GM23248 (cell line): ENCODE measurements around the gene HYI.

Experiments used
- EZH2 ChIP-seq: fragments of 200-600 bp; sonication (generic); IDR thresholded peaks from 2 replicates; pipeline ENCODE4 v1.6.1; 2018; ENCODE audit warnings: antibody characterized with exemption, mild to moderate bottlenecking; ENCODE audit not compliant: insufficient read depth, poor library complexity, severe bottlenecking
- EZH2phosphoT487 ChIP-seq: fragments of 200-600 bp; sonication (generic); IDR thresholded peaks from 2 replicates; pipeline ENCODE4 v1.6.1; 2018; ENCODE audit warnings: antibody characterized with exemption, moderate library complexity, mild to moderate bottlenecking, low read depth; ENCODE audit not compliant: insufficient read depth

DNA sequence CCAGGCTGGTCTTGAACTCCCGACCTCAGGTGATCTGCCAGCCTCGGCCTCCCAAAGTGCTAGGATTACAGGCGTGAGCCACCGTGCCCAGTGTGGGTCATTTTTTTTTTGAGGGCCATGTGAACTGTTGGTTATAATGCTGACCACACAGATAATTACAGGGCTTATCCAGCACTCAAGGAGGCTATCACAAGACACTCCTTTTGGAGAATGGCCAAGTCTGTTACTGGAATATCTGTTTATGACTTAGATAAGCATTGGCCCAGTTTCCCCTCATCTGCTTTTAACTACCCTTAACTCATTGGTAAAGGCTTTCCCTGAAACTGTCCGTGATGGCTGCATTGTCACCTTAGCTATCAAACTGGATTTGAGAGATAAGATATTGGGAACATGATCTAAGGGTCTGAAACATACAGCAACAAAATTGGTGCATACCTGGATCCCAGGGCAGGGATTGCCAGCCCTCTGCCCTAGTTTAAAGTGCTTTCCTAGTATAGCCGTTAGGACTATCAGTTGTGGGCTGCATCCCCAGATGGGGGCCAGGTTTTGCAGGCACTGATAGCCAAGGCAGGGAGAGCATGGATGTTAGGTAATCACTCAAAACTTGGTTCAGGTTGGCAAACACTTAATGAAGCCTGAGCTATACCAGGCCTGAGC lies 48.4 kb downstream of the HYI start:
- TF ChIP-seq EZH2phosphoT487 (no peak), EZH2 (no peak)
